22Rv1 (cell line): ENCODE measurements around the gene KIRREL3.

Experiments used
- ZFX ChIP-seq: fragments of 450-650 bp; IDR thresholded peaks from 2 replicates; pipeline ENCODE4 v1.6.1; 2017; ENCODE audit warnings: antibody characterized with exemption, borderline replicate concordance
- TF ChIP-seq, protein P1 (sequence below): fragments of 450-650 bp; IDR thresholded peaks from 2 replicates; pipeline ENCODE4 v1.5.1; 2017; ENCODE audit warnings: mild to moderate bottlenecking

DNA sequence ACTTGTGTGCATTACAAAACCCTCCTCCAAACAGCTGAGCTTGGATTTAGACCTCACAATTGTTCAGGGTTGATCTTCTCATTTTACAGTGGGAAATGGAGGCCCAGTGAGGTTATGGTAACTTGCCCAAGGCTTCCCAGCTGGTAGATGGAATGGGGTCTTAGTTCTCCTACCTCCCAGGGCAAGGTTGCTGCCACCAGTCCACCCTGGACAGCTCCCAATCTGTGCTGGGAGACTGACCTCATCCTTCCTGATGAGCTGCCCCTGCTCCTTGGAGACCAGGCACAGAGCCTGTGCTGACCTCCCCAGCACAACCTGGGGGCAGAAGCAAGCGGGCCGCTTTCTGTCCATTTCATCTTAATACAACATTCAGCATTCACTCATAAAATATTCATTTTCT lies 454.4 kb downstream of the KIRREL3 start:
- TF ChIP-seq, protein P1, sequence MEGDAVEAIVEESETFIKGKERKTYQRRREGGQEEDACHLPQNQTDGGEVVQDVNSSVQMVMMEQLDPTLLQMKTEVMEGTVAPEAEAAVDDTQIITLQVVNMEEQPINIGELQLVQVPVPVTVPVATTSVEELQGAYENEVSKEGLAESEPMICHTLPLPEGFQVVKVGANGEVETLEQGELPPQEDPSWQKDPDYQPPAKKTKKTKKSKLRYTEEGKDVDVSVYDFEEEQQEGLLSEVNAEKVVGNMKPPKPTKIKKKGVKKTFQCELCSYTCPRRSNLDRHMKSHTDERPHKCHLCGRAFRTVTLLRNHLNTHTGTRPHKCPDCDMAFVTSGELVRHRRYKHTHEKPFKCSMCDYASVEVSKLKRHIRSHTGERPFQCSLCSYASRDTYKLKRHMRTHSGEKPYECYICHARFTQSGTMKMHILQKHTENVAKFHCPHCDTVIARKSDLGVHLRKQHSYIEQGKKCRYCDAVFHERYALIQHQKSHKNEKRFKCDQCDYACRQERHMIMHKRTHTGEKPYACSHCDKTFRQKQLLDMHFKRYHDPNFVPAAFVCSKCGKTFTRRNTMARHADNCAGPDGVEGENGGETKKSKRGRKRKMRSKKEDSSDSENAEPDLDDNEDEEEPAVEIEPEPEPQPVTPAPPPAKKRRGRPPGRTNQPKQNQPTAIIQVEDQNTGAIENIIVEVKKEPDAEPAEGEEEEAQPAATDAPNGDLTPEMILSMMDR = no peak
- TF ChIP-seq ZFX = no peak
